Activated naive CD4-positive, alpha-beta T cell treated with Interleukin-2 at 50 U/mL for 16 hours (primary cell): ENCODE measurements around the gene PLAAT4.
A peak's percentile ranks its signal among the peaks of the same experiment; 100 is the strongest.
"Not testable (repeated sequence)": the region's sequence is repeated elsewhere in the genome, so short reads cannot be mapped to it uniquely, and the experiment has no call there.

Source experiments
- DNase-seq: peaks from one replicate; pipeline ENCODE4 v3.0.0-alpha.2; 2020

Gene PLAAT4

GRCh38 chr11:63511048-63511748, 25.4 kb upstream of the PLAAT4 start:
- DNase-seq = no peak

GRCh38 chr11:63512816-63513215, 23.8 kb upstream of the PLAAT4 start:
- no peak for DNase-seq

- DNase-seq = no peak
Measured at GRCh38 chr11:63516109-63516508, 20.5 kb upstream of the PLAAT4 start.

- DNase-seq = no peak
Measured at GRCh38 chr11:63517156-63517555, 19.5 kb upstream of the PLAAT4 start.

GRCh38 chr11:63518548-63518947, 18.1 kb upstream of the PLAAT4 start:
- DNase-seq = no peak

GRCh38 chr11:63520606-63521170, 15.9 kb upstream of the PLAAT4 start:
- DNase-seq = no peak

GRCh38 chr11:63521896-63522295, 14.7 kb upstream of the PLAAT4 start:
- no peak for DNase-seq

- no peak for DNase-seq
Measured at GRCh38 chr11:63523151-63523550, 13.5 kb upstream of the PLAAT4 start.

GRCh38 chr11:63527667-63528066, 8.9 kb upstream of the PLAAT4 start:
- DNase-seq = no peak

- not testable (repeated sequence) for DNase-seq
Measured at GRCh38 chr11:63528156-63528555, 8.5 kb upstream of the PLAAT4 start.

GRCh38 chr11:63528729-63529278, 7.8 kb upstream of the PLAAT4 start:
- DNase-seq = not testable (repeated sequence)

- DNase-seq = not testable (repeated sequence)
Measured at GRCh38 chr11:63529373-63529772, 7.2 kb upstream of the PLAAT4 start.

- DNase-seq = no peak
Measured at GRCh38 chr11:63530021-63530420, 6.6 kb upstream of the PLAAT4 start.

GRCh38 chr11:63531074-63531792, 5.4 kb upstream of the PLAAT4 start:
- DNase-seq = peak; percentile 47

GRCh38 chr11:63532117-63532516, 4.5 kb upstream of the PLAAT4 start:
- no peak for DNase-seq

- no peak for DNase-seq
Measured at GRCh38 chr11:63532799-63533475, 3.7 kb upstream of the PLAAT4 start.

- DNase-seq = no peak
Measured at GRCh38 chr11:63534076-63534475, 2.5 kb upstream of the PLAAT4 start.

- DNase-seq = peak; percentile 17
Measured at GRCh38 chr11:63534895-63535461, 1.6 kb upstream of the PLAAT4 start.

GRCh38 chr11:63535734-63536133, 874 bp upstream of the PLAAT4 start:
- DNase-seq = peak; percentile 32

- no peak for DNase-seq
Measured at GRCh38 chr11:63537293-63538101, 889 bp downstream of the PLAAT4 start.

GRCh38 chr11:63542506-63542905, 5.9 kb downstream of the PLAAT4 start:
- DNase-seq = not testable (repeated sequence)

GRCh38 chr11:63543711-63544110, 7.1 kb downstream of the PLAAT4 start:
- DNase-seq = no peak
